GM12892 (cell line): Measurements from ENCODE around the gene RPS14.
A peak's percentile ranks its signal among the peaks of the same experiment; 100 is the strongest.
"Not testable (repeated sequence)": the region's sequence is repeated elsewhere in the genome, so short reads cannot be mapped to it uniquely, and the experiment has no call there.

ENCODE experiments used
- DNase-seq: peaks from one replicate; pipeline ENCODE4 v3.0.0; 2011; ENCODE audit not compliant: insufficient read length
- FAIRE-seq: peaks from 2 replicates; lab custom pipeline; 2011; peaks lifted over from hg19 to GRCh38; lab: Jason Lieb, UNC
- POLR2A ChIP-seq: IDR thresholded peaks from 2 replicates; pipeline ENCODE4 v1.6.1; 2011; ENCODE audit warnings: low read depth, low read length, control low read depth
- POLR2AphosphoS5 ChIP-seq: IDR thresholded peaks from 2 replicates; pipeline ENCODE4 v1.6.1; 2011; ENCODE audit warnings: low read depth, low read length, control low read depth
- TAF1 ChIP-seq: IDR thresholded peaks from 2 replicates; pipeline ENCODE4 v1.6.1; 2011; ENCODE audit warnings: low read depth, mild to moderate bottlenecking, control low read depth, low read length, borderline replicate concordance

The RPS14 gene

GRCh38 chr5:150489360-150490295, 40.1 kb upstream of the RPS14 start:
- no peak for TF ChIP-seq POLR2AphosphoS5
- TF ChIP-seq POLR2A: no peak
- TF ChIP-seq TAF1: no peak
- FAIRE-seq (peak; percentile 94), DNase-seq (peak; percentile 67)

DNA sequence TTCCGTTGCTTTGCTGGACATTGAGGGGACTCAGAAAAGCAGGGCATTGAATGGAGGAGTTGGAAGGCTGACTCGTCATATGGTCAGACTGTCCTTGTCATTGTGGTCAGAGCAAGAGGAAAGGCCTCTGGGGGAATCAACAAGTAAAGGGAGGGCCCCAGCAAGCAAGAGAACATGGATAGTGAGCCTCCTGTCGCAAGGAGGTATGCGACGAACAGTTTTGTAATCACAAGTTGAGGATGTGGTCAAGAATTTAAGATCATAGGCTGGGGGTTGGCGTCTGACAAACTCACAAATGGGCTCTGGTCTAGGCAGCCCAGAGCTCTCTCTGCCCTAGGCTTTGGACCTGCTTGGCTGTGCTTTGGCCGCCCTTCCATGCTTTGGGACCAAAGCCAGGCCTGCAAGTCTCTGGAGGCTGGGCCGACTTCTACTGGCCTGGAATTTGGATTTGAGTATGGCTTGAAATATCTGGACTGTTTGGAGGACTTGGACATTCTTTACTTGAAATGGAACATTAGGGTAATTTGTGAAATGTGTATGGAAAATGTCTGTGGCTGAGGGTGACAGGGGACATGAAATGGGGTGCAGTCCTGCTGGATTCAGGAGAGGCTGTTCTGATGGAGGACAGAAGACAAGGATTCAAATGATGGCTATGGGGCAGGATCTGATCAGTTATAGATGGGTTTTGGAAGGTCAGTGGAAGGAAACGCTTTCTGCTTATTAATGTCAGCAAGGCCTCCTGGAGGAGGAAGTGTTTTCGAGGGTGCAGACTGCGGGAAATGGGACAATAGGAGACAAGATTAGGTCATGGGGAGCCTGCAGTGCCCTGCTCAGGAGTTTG, 39.2 kb upstream of the RPS14 start:
- TF ChIP-seq TAF1 (no peak), POLR2A (no peak), POLR2AphosphoS5 (no peak)
- DNase-seq: no peak
- FAIRE-seq: no peak

- TF ChIP-seq POLR2AphosphoS5 (no peak), POLR2A (no peak), TAF1 (no peak)
- FAIRE-seq: peak; percentile 17
- DNase-seq: no peak
Observed at GRCh38 chr5:150487199-150488061, 37.9 kb upstream of the RPS14 start.

- peak; percentile 50 for DNase-seq
- TF ChIP-seq TAF1: no peak
- no peak for TF ChIP-seq POLR2AphosphoS5
- no peak for TF ChIP-seq POLR2A
- FAIRE-seq: peak; percentile 42
Observed at GRCh38 chr5:150486402-150487198, 37.1 kb upstream of the RPS14 start.

DNA sequence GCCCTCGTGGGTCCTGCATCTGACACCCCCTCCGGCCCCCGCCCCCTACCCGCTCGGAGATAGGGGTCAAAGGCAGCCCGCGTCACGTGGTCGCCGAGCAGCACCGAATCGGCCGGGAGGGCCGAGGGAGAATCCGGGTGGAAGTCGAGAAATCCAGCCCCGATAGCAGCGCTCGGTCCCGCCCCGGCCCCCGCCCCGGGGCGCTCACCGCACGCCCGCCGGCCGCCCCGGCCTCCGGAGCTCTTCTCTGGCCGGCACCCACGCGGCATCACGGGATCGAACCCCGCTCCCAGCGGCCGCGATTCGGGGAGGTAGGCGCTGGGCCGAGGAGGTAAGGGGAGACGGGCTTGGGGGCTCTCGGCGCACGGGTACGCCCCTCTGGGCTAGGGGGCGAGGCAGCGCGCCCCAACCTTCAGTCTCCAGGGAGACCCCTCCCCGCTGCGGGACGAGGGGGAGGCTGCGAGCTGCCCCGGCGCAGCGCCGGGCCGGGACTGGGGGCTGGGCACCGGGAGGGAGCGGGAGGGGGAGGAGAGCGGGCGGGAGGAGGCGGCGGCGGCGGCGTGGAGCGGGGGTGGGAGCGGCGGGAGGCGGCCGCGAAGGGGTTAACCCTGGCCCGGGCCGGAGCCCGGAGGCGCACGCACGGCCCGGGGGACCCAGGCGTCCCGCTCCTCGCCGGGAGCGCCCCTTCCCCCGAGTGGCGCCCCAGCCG, 36.3 kb upstream of the RPS14 start:
- TF ChIP-seq POLR2AphosphoS5: no peak
- TF ChIP-seq POLR2A: no peak
- no peak for TF ChIP-seq TAF1
- DNase-seq: peak; percentile 68
- no peak for FAIRE-seq

GRCh38 chr5:150484964-150485692, 35.6 kb upstream of the RPS14 start:
- TF ChIP-seq POLR2A: no peak
- TF ChIP-seq TAF1: no peak
- TF ChIP-seq POLR2AphosphoS5: no peak
- FAIRE-seq (no peak), DNase-seq (no peak)

GRCh38 chr5:150481972-150482406, 32.5 kb upstream of the RPS14 start:
- no peak for TF ChIP-seq POLR2A
- no peak for TF ChIP-seq TAF1
- no peak for TF ChIP-seq POLR2AphosphoS5
- no peak for DNase-seq
- FAIRE-seq: no peak

- FAIRE-seq: no peak
Observed at GRCh38 chr5:150481708-150481965, 32.1 kb upstream of the RPS14 start.

DNA sequence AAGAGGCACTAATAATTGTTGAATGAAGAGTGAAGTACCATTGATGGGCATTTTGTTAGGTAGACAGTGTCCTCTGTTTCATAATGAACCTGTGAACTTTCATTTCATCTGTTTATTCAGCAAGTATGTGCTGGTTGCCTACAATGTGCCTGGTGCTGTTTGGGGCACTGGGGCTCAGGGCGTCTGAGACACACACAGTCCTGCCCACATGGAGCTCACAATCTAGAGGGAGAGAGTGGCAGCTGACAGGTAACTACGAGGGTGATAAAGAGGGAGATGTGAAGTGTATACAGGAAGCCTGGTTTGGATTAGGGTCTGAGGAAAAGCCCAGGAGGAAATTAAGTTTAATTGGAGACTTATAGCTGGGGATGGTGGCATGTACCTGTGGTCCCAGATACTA, 29.9 kb upstream of the RPS14 start:
- no peak for TF ChIP-seq POLR2A
- no peak for TF ChIP-seq TAF1
- TF ChIP-seq POLR2AphosphoS5: no peak
- FAIRE-seq (no peak), DNase-seq (no peak)

More at GRCh38 chr5:150481708-150481965, 32.1 kb upstream of the RPS14 start:
- no peak for DNase-seq
- TF ChIP-seq POLR2A: no peak
- TF ChIP-seq POLR2AphosphoS5: no peak
- no peak for TF ChIP-seq TAF1

DNA sequence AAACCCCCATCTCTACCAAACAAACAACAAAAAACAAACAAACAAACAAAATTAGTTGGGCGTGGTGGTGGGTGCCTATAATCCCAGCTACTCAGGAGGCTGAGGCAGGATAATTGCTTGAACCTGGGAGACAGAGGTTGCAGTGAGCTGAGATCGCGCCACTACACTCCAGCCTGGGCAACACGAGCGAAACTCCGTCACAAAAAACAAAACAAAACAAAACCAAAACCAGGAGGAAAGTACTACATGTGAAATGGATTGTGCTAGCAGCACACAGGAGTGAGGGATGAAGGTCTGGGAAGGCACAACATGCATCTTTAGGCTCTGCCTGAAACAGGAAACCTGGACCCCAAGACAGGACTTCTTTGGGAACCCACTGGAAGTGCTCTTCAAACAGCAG, 27.0 kb upstream of the RPS14 start:
- not testable (repeated sequence) for DNase-seq, FAIRE-seq
